ENCODE results near the gene ZBTB21.

Gene ZBTB21

GRCh38 chr21:42009831-42010506 is at the start of gene ZBTB21:
ZBTB21 (minus strand) TSS chr21:42010360; CDS start chr21:41994095, 16,265 bp downstream.
- peak; percentile 84 for DNase-seq (ENCODE audit: low read depth)

- DNase-seq (ENCODE audit: low read depth): no peak
Measured at GRCh38 chr21:42059721-42060120, 49.6 kb upstream of the ZBTB21 start.

- DNase-seq (ENCODE audit: low read depth): no peak
Measured at GRCh38 chr21:42059141-42059540, 49.0 kb upstream of the ZBTB21 start.

GRCh38 chr21:42058631-42059111 is 48.5 kb upstream of the ZBTB21 start:
- no peak for DNase-seq (ENCODE audit: low read depth)

- DNase-seq (ENCODE audit: low read depth): no peak
Measured at GRCh38 chr21:42057851-42058437, 47.8 kb upstream of the ZBTB21 start.

GRCh38 chr21:42056996-42057689 is 47.0 kb upstream of the ZBTB21 start:
- peak; percentile 28 for DNase-seq (ENCODE audit: low read depth)

- no peak for DNase-seq (ENCODE audit: low read depth)
Measured at GRCh38 chr21:42056468-42056867, 46.3 kb upstream of the ZBTB21 start.

GRCh38 chr21:42055425-42055824 is 45.3 kb upstream of the ZBTB21 start:
- no peak for DNase-seq (ENCODE audit: low read depth)

GRCh38 chr21:42051788-42052187 is 41.6 kb upstream of the ZBTB21 start:
- no peak for DNase-seq (ENCODE audit: low read depth)

GRCh38 chr21:42049578-42050430 is 39.6 kb upstream of the ZBTB21 start:
- DNase-seq (ENCODE audit: low read depth): no peak

- no peak for DNase-seq (ENCODE audit: low read depth)
Measured at GRCh38 chr21:42048870-42049577, 38.9 kb upstream of the ZBTB21 start.

- DNase-seq (ENCODE audit: low read depth): peak; percentile 91
Measured at GRCh38 chr21:42047821-42048613, 37.9 kb upstream of the ZBTB21 start.

- DNase-seq (ENCODE audit: low read depth): no peak
Measured at GRCh38 chr21:42044871-42045495, 34.8 kb upstream of the ZBTB21 start.

- DNase-seq (ENCODE audit: low read depth): no peak
Measured at GRCh38 chr21:42043961-42044360, 33.8 kb upstream of the ZBTB21 start.

GRCh38 chr21:42043201-42043895 is 33.2 kb upstream of the ZBTB21 start:
- no peak for DNase-seq (ENCODE audit: low read depth)

GRCh38 chr21:42042651-42043050 is 32.5 kb upstream of the ZBTB21 start:
- no peak for DNase-seq (ENCODE audit: low read depth)

- no peak for DNase-seq (ENCODE audit: low read depth)
Measured at GRCh38 chr21:42041711-42042110, 31.6 kb upstream of the ZBTB21 start.

- DNase-seq (ENCODE audit: low read depth): no peak
Measured at GRCh38 chr21:42041246-42041645, 31.1 kb upstream of the ZBTB21 start.

- peak; percentile 100 for DNase-seq (ENCODE audit: low read depth)
Measured at GRCh38 chr21:42040411-42041180, 30.4 kb upstream of the ZBTB21 start.

Measured in non-pigmented ciliary epithelial cell (primary cell).